ENCODE data around the gene PIBF1.

- TF ChIP-seq CTCF (IDR thresholded peaks at IDR 0.05): no peak
- no peak for TF ChIP-seq POLR2A (IDR thresholded peaks at IDR 0.05)
These were observed 16.9 kb downstream of the PIBF1 start for GRCh38 chr13:72798817-72799216.
